ENCODE results near the gene TTF2. TPM values are rescaled to one million over a fixed set of nuclear protein-coding genes. Genes with fewer than 3 reads are reported as not detected.

The TTF2 gene
- total and polyA plus RNA-seq, 2 experiments from 2014 or later: 84.7 to 85.4 TPM

GRCh38 chr1:117136749-117137148 lies 76.6 kb downstream of the TTF2 start:
- no peak overlapping the region for H3K4me3 ChIP-seq
- no peaks in the 10 kb centered on the region for H3K27me3 ChIP-seq (ENCODE audit: insufficient read depth)
- no peaks in the 10 kb centered on the region for H3K36me3 ChIP-seq (ENCODE audit: insufficient read depth)
- peaks cover 6% of the 10 kb centered on the region; the same call in 1 of the 2 replicates for H3K9me2 ChIP-seq (ENCODE audit: insufficient read depth)
- peaks cover 5% of the 10 kb centered on the region for H3K27me3 Mint-ChIP-seq (ENCODE audit: insufficient read depth, low read depth, poor library complexity)
- no peaks in the 10 kb centered on the region for H3K79me2 ChIP-seq (replicated peaks; ENCODE audit: insufficient read depth)
- no peak overlapping the region for H3K27ac ChIP-seq (ENCODE audit: low read depth)
- H2AFZ ChIP-seq: 0 out of 2 replicates have a peak overlapping the region, but pooled peaks have one; percentile 79
- no peaks in the 10 kb centered on the region for H3F3A ChIP-seq (replicated peaks; ENCODE audit: low read depth)
- H3K27ac Mint-ChIP-seq: 0 out of 2 replicates have a peak overlapping the region, but pooled peaks have one; percentile 47
- no peak for TF ChIP-seq STAT1 (IDR thresholded peaks at IDR 0.05; ENCODE audit: unreplicated experiment)
- TF ChIP-seq CREB1 (CRISPR knock-in tag; IDR thresholded peaks at IDR 0.05; ENCODE audit: low read depth): no peak
- no peak for TF ChIP-seq EZH2 (IDR thresholded peaks at IDR 0.05; ENCODE audit: low read depth, unreplicated experiment)
- no peak for TF ChIP-seq POLR2AphosphoS5 (IDR thresholded peaks at IDR 0.05; ENCODE audit: low read depth)
- no peak for TF ChIP-seq JUNB (IDR thresholded peaks at IDR 0.05; ENCODE audit: unreplicated experiment)
- TF ChIP-seq, protein P1, sequence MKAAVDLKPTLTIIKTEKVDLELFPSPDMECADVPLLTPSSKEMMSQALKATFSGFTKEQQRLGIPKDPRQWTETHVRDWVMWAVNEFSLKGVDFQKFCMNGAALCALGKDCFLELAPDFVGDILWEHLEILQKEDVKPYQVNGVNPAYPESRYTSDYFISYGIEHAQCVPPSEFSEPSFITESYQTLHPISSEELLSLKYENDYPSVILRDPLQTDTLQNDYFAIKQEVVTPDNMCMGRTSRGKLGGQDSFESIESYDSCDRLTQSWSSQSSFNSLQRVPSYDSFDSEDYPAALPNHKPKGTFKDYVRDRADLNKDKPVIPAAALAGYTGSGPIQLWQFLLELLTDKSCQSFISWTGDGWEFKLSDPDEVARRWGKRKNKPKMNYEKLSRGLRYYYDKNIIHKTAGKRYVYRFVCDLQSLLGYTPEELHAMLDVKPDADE (IDR thresholded peaks at IDR 0.05): no peak
- no peak for DNase-seq (ENCODE audit: low spot score)
- H3K9me3 Mint-ChIP-seq: no peaks in the 10 kb centered on the region
- peak overlapping the region; percentile 52; the same call in 1 of the 2 replicates for H3K4me2 ChIP-seq
- ATAC-seq: peak; percentile 78
- peaks cover 33% of the 10 kb centered on the region for H3K4me1 Mint-ChIP-seq
- H3K4me3 Mint-ChIP-seq: peak overlapping the region; percentile 20; the same call in 1 of the 3 replicates
- no peaks in the 10 kb centered on the region for H4K20me1 ChIP-seq (replicated peaks; ENCODE audit: insufficient read depth)
- H3K4me1 ChIP-seq (ENCODE audit: insufficient read depth): peaks cover 31% of the 10 kb centered on the region
- no peaks in the 10 kb centered on the region for H3K36me3 Mint-ChIP-seq (ENCODE audit: low read depth)

GRCh38 chr1:117137281-117137855 lies 77.2 kb downstream of the TTF2 start:
- Mint-ChIP-seq H3K4me1 (peaks cover 33% of the 10 kb centered on the region), H3K4me3 (no peak overlapping the region), H3K36me3 (ENCODE audit: low read depth) (no peaks in the 10 kb centered on the region), H3K27ac (peak overlapping the region; percentile 47; the same call in 1 of the 2 replicates), H3K9me3 (no peaks in the 10 kb centered on the region), H3K27me3 (ENCODE audit: insufficient read depth, low read depth, poor library complexity) (peaks cover 5% of the 10 kb centered on the region)
- no peaks in the 10 kb centered on the region for H4K20me1 ChIP-seq (replicated peaks; ENCODE audit: insufficient read depth)
- no peaks in the 10 kb centered on the region for H3K79me2 ChIP-seq (replicated peaks; ENCODE audit: insufficient read depth)
- no peak overlapping the region for H3K27ac ChIP-seq (ENCODE audit: low read depth)
- peak overlapping the region; percentile 52; the same call in 1 of the 2 replicates for H3K4me2 ChIP-seq
- H3F3A ChIP-seq (replicated peaks; ENCODE audit: low read depth): no peaks in the 10 kb centered on the region
- peaks cover 6% of the 10 kb centered on the region; the same call in 1 of the 2 replicates for H3K9me2 ChIP-seq (ENCODE audit: insufficient read depth)
- DNase-seq (ENCODE audit: low spot score) (no peak), ATAC-seq (no peak)
- peak overlapping the region; percentile 79 for H2AFZ ChIP-seq
- H3K4me3 ChIP-seq: no peak overlapping the region
- no peaks in the 10 kb centered on the region for H3K36me3 ChIP-seq (ENCODE audit: insufficient read depth)
- H3K27me3 ChIP-seq (ENCODE audit: insufficient read depth): no peaks in the 10 kb centered on the region
- H3K4me1 ChIP-seq (ENCODE audit: insufficient read depth): peaks cover 31% of the 10 kb centered on the region
- no peak for TF ChIP-seq ZNF114 (CRISPR knock-in tag; IDR thresholded peaks at IDR 0.05)
- TF ChIP-seq, protein P1 (IDR thresholded peaks at IDR 0.05): no peak
- no peak for TF ChIP-seq STAT1 (IDR thresholded peaks at IDR 0.05; ENCODE audit: unreplicated experiment)
- no peak for TF ChIP-seq REST (IDR thresholded peaks at IDR 0.05; ENCODE audit: unreplicated experiment)
- no peak for TF ChIP-seq EZH2 (IDR thresholded peaks at IDR 0.05; ENCODE audit: low read depth, unreplicated experiment)
- TF ChIP-seq CREB1 (CRISPR knock-in tag; IDR thresholded peaks at IDR 0.05; ENCODE audit: low read depth): no peak
- TF ChIP-seq, protein P2, sequence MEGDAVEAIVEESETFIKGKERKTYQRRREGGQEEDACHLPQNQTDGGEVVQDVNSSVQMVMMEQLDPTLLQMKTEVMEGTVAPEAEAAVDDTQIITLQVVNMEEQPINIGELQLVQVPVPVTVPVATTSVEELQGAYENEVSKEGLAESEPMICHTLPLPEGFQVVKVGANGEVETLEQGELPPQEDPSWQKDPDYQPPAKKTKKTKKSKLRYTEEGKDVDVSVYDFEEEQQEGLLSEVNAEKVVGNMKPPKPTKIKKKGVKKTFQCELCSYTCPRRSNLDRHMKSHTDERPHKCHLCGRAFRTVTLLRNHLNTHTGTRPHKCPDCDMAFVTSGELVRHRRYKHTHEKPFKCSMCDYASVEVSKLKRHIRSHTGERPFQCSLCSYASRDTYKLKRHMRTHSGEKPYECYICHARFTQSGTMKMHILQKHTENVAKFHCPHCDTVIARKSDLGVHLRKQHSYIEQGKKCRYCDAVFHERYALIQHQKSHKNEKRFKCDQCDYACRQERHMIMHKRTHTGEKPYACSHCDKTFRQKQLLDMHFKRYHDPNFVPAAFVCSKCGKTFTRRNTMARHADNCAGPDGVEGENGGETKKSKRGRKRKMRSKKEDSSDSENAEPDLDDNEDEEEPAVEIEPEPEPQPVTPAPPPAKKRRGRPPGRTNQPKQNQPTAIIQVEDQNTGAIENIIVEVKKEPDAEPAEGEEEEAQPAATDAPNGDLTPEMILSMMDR (conservative IDR thresholded peaks at IDR 0.05; ENCODE audit: low read depth in 2 of 2): no peak
- TF ChIP-seq NANOG (IDR thresholded peaks at IDR 0.05; ENCODE audit: borderline replicate concordance): no peak
- no peak for TF ChIP-seq ZNF331 (CRISPR knock-in tag; IDR thresholded peaks at IDR 0.05; ENCODE audit: low read depth)
- no peak for TF ChIP-seq EZH2phosphoT487 (IDR thresholded peaks at IDR 0.05; ENCODE audit: unreplicated experiment)
